Panc1 (cell line): ENCODE data around the gene PLXNA2. TPM values are rescaled to one million over a fixed set of nuclear protein-coding genes. Genes with fewer than 3 reads are reported as not detected.

ENCODE experiments used
- ATAC-seq: fragments of 200-7000 bp; cut with Tn5 transposase; 2 replicates; pipeline ENCODE4 v1.9.1; 2020; ENCODE audit warnings: mild to moderate bottlenecking, moderate library complexity
- BruUV-seq: library from RNA; stranded (reverse); fragments of 400-500 nt; replicated peaks from 2 replicates; lab custom pipeline; 2021; lab: Mats Ljungman, UMichigan
- CTCF ChIA-PET: fragments of 300-600 bp; sonication (Branson Sonifier 250); formaldehyde crosslinking; loops from one replicate; lab custom pipeline; 2022; ENCODE audit warnings: antibody characterized with exemption; lab: Charles Lee
- POLR2A ChIA-PET: fragments of 300-600 bp; sonication (Branson Sonifier 250); formaldehyde crosslinking; loops from one replicate; lab custom pipeline; 2022; ENCODE audit warnings: antibody characterized with exemption; lab: Charles Lee
- DNase-seq: peaks from one replicate; pipeline ENCODE4 v3.0.0-alpha.2; 2010; ENCODE audit warnings: low read depth, low spot score
- H3K27ac ChIP-seq: 2 replicates; pipeline ENCODE4 v1.5.1; 2011; ENCODE audit warnings: mild to moderate bottlenecking, low read length, inconsistent platforms
- H3K27me3 ChIP-seq: fragments of 200-500 bp; sonication (Bioruptor generic); 2 replicates; pipeline ENCODE4 v1.6.0; 2014; ENCODE audit warnings: low read length, inconsistent platforms; ENCODE audit not compliant: control insufficient read depth, insufficient read depth
- H3K36me3 ChIP-seq: fragments of 200-500 bp; sonication (Bioruptor generic); 2 replicates; pipeline ENCODE4 v1.5.1; 2014; ENCODE audit warnings: inconsistent platforms, mild to moderate bottlenecking, low read length, moderate library complexity; ENCODE audit not compliant: control insufficient read depth, insufficient read depth
- H3K4me1 ChIP-seq: 2 replicates; pipeline ENCODE4 v1.5.1; 2011; ENCODE audit warnings: inconsistent platforms, mild to moderate bottlenecking, low read length, moderate library complexity; ENCODE audit not compliant: control insufficient read depth, insufficient read depth
- H3K4me3 ChIP-seq, 2 experiments: 2 replicates each; pipeline ENCODE4 v1.5.1; 2011 to 2012; ENCODE audit warnings: low read depth in 2 of 2, low read length in 2 of 2, mild to moderate bottlenecking in 2 of 2, inconsistent platforms in 1 of 2, moderate library complexity in 1 of 2
- H3K9me3 ChIP-seq: fragments of 200-500 bp; sonication (Bioruptor generic); 2 replicates; pipeline ENCODE4 v1.5.1; 2014; ENCODE audit warnings: low read depth, mild to moderate bottlenecking, inconsistent platforms, low read length, moderate library complexity; ENCODE audit not compliant: control insufficient read depth, insufficient read depth
- CTCF ChIP-seq: fragments of 450-650 bp; IDR thresholded peaks from 2 replicates; pipeline ENCODE4 v1.5.1; 2017; ENCODE audit warnings: mild to moderate bottlenecking
- POLR2AphosphoS5 ChIP-seq: IDR thresholded peaks from 2 replicates; pipeline ENCODE4 v1.6.1; 2012; ENCODE audit warnings: mild to moderate bottlenecking, low read depth, low read length, moderate library complexity
- REST ChIP-seq, 2 experiments: IDR thresholded peaks; 2 replicates each; pipeline ENCODE4 v1.6.1; 2011 to 2012; ENCODE audit warnings: low read depth in 2 of 2, control low read depth in 1 of 2, low read length in 1 of 2, mild to moderate bottlenecking in 1 of 2, moderate library complexity in 1 of 2; ENCODE audit not compliant: insufficient read depth in 1 of 2
- SIN3A ChIP-seq: IDR thresholded peaks from 2 replicates; pipeline ENCODE4 v1.6.1; 2012; ENCODE audit warnings: low read depth, mild to moderate bottlenecking, low read length, moderate library complexity, borderline replicate concordance; ENCODE audit not compliant: insufficient read depth
- TCF7L2 ChIP-seq: IDR thresholded peaks from 2 replicates; pipeline ENCODE4 v1.6.1; 2011; ENCODE audit warnings: mild to moderate bottlenecking, low read depth, low read length, inconsistent platforms
- in situ Hi-C: cut with HindIII; loops from 2 replicates; pipeline ENCODE4 v1.10.0; 2016; ENCODE audit warnings: low sequenced_read_pairs, low pct_unique_long_range_greater_than_20kb
- intact Hi-C: fragments of 100-400 bp; cut with micrococcal nuclease; formaldehyde crosslinking; loops from one replicate; pipeline ENCODE4 v1.10.0; 2022; ENCODE audit not compliant: unreplicated experiment
- total RNA-seq: library from RNA; stranded (reverse); gene quantifications from one replicate; pipeline ENCODE4 v1.2.1, GENCODE V29; 2021; ENCODE audit not compliant: unreplicated experiment

The PLXNA2 gene
- total RNA-seq, 1 experiment from 2014 or later: 0.98 TPM

DNA sequence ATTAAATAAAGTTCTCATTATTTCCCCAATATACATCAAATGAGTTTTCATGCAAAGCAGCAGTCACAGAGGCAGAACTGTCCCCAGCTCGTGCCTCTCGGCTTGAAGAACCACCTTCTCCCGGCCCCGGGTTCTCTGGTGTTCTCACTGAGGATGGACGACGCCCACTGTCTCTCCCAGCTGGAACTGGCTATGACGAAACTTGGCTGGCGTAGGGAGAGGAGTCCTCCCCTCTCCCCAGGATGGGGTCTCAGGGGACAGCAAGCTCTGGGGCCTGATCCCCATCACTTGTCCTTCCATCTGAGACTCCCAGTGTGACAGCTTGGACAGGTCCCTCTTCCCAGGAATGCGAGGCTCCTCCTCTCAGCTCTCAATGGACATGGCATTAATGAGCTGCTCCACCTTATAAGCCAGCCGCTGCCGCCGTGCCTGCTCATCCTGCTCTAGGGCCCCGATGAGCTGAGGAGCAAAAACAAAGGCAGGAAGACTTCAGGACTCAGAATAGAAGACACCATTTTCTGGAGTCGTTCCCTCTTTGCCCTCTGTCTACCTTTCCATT lies 217.2 kb downstream of the PLXNA2 start:
- H3K36me3 ChIP-seq: no peaks in the 10 kb centered on the region
- BruUV-seq: no TSS peak
- DNase-seq: no peak
- no peaks in the 10 kb centered on the region for H3K9me3 ChIP-seq
- no peaks in the 10 kb centered on the region for H3K4me1 ChIP-seq
- CTCF ChIA-PET: no interaction called here
- in situ Hi-C loops: no loop called here
- no peak for ATAC-seq
- no peak overlapping the region for H3K4me3 ChIP-seq
- POLR2A ChIA-PET: no interaction called here
- no peak overlapping the region for H3K27ac ChIP-seq
- no peaks in the 10 kb centered on the region; the same call in 1 of the 2 replicates for H3K27me3 ChIP-seq
- TF ChIP-seq REST (IDR thresholded peaks at IDR 0.05; ENCODE audit: insufficient read depth in 1 of 2, low read depth in 2 of 2, low read length in 1 of 2): no peak
- TF ChIP-seq POLR2AphosphoS5: no peak
- no peak for TF ChIP-seq SIN3A
- TF ChIP-seq CTCF: no peak
- TF ChIP-seq TCF7L2: no peak
- intact Hi-C loops: no loop called here

DNA sequence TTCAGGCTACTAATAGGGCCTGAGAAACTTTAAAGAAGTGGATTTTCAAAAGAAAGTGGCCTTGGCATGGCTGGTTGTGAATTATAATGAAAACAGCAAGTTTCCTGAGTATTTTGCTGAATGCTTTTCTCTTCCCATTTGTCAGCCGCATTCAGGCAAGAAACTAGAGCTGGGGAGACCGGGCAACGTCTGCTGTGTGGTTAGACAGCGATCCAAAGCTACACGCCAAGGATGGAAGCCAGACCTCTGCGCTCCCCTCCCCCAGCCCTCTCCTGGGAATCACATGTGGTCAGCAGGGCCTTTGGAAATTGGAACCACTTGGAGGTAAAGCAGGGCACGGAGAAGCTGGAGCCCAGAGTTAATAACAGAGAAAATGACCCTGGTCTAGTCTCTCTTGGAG lies 219.2 kb downstream of the PLXNA2 start:
- H3K4me3 ChIP-seq: no peak overlapping the region
- ATAC-seq: no peak
- no TSS peak for BruUV-seq
- H3K4me1 ChIP-seq: no peaks in the 10 kb centered on the region
- in situ Hi-C loops: no loop called here
- H3K9me3 ChIP-seq: no peaks in the 10 kb centered on the region
- TF ChIP-seq SIN3A: no peak
- no peak for TF ChIP-seq TCF7L2
- TF ChIP-seq POLR2AphosphoS5: no peak
- TF ChIP-seq REST (IDR thresholded peaks at IDR 0.05; ENCODE audit: insufficient read depth in 1 of 2, low read depth in 2 of 2, low read length in 1 of 2): no peak
- TF ChIP-seq CTCF: no peak
- H3K36me3 ChIP-seq: no peaks in the 10 kb centered on the region
- DNase-seq: no peak
- intact Hi-C loops: no loop called here
- POLR2A ChIA-PET: no interaction called here
- CTCF ChIA-PET: no interaction called here
- H3K27ac ChIP-seq: no peak overlapping the region
- no peaks in the 10 kb centered on the region; the same call in 1 of the 2 replicates for H3K27me3 ChIP-seq
